A673 (cell line): Measurements from ENCODE around the gene RELL2. TPM values are rescaled to one million over a fixed set of nuclear protein-coding genes. Genes with fewer than 3 reads are reported as not detected.
A peak's percentile ranks its signal among the peaks of the same experiment; 100 is the strongest.

Source experiments
- BruUV-seq: library from RNA; stranded (reverse); fragments of 400-500 nt; replicated peaks from 2 replicates; lab custom pipeline; 2021; lab: Mats Ljungman, UMichigan
- CTCF ChIA-PET: fragments of 300-600 bp; sonication (Branson Sonifier 250); formaldehyde crosslinking; loops from one replicate; lab custom pipeline; 2022; ENCODE audit warnings: antibody characterized with exemption; lab: Charles Lee
- POLR2A ChIA-PET: fragments of 300-600 bp; sonication (Branson Sonifier 250); formaldehyde crosslinking; loops from one replicate; lab custom pipeline; 2022; ENCODE audit warnings: antibody characterized with exemption; ENCODE audit not compliant: low non-redundant PET; lab: Charles Lee
- DNase-seq: peaks from one replicate; pipeline ENCODE4 v3.0.0-alpha.2; 2015; ENCODE audit warnings: low spot score
- H3K27ac ChIP-seq: fragments of 200-600 bp; sonication (generic); 2 replicates; pipeline ENCODE4 v1.5.1; 2016; ENCODE audit warnings: mixed run types, low read depth, mild to moderate bottlenecking, mixed read lengths, antibody characterized with exemption, low read length; ENCODE audit not compliant: poor library complexity, severe bottlenecking
- H3K27me3 ChIP-seq: fragments of 200-600 bp; sonication (generic); replicated peaks from 2 replicates; pipeline ENCODE4 v1.6.1; 2017; ENCODE audit warnings: mixed run types, low read depth, mild to moderate bottlenecking, mixed read lengths, antibody characterized with exemption, low read length; ENCODE audit not compliant: insufficient read depth, poor library complexity
- H3K36me3 ChIP-seq: fragments of 200-600 bp; sonication (generic); 2 replicates; pipeline ENCODE4 v1.6.1; 2016; ENCODE audit warnings: mixed run types, mild to moderate bottlenecking, mixed read lengths, antibody characterized with exemption, low read length; ENCODE audit not compliant: insufficient read depth, poor library complexity, severe bottlenecking
- H3K4me1 ChIP-seq: fragments of 200-600 bp; sonication (generic); 2 replicates; pipeline ENCODE4 v1.6.1; 2017; ENCODE audit warnings: mixed run types, mild to moderate bottlenecking, mixed read lengths, antibody characterized with exemption, low read length; ENCODE audit not compliant: insufficient read depth, poor library complexity, severe bottlenecking
- H3K4me3 ChIP-seq: fragments of 200-600 bp; sonication (generic); 2 replicates; pipeline ENCODE4 v1.5.1; 2016; ENCODE audit warnings: low read depth, mixed run types, mild to moderate bottlenecking, mixed read lengths, low read length; ENCODE audit not compliant: poor library complexity, severe bottlenecking
- H3K9me3 ChIP-seq: fragments of 200-600 bp; sonication (generic); 2 replicates; pipeline ENCODE4 v1.6.1; 2016; ENCODE audit warnings: mixed run types, low read depth, mild to moderate bottlenecking, mixed read lengths, antibody characterized with exemption, low read length; ENCODE audit not compliant: poor library complexity, severe bottlenecking
- EZH2 ChIP-seq: fragments of 200-600 bp; sonication (generic); IDR thresholded peaks from 2 replicates; pipeline ENCODE4 v1.6.1; 2017; ENCODE audit warnings: borderline replicate concordance, low read depth, mild to moderate bottlenecking, mixed read lengths, antibody characterized with exemption, low read length; ENCODE audit not compliant: poor library complexity, severe bottlenecking
- intact Hi-C: fragments of 100-400 bp; cut with micrococcal nuclease; formaldehyde crosslinking; loops from one replicate; pipeline ENCODE4 v1.10.0; 2022; ENCODE audit not compliant: unreplicated experiment
- total RNA-seq: library from RNA; stranded (reverse); gene quantifications from 2 replicates; pipeline ENCODE4 v1.2.3, GENCODE V29; 2021
- TF ChIP-seq, protein P1 (sequence below): fragments of 300-800, 200-600 bp; sonication (generic); conservative IDR thresholded peaks from 2 replicates; pipeline ENCODE4 v1.5.1; 2017; ENCODE audit warnings: low read depth, mild to moderate bottlenecking, antibody characterized with exemption, low read length, moderate library complexity, mixed read lengths

RELL2 gene
- total RNA-seq, 1 experiment from 2014 or later = 4.7 TPM

DNA sequence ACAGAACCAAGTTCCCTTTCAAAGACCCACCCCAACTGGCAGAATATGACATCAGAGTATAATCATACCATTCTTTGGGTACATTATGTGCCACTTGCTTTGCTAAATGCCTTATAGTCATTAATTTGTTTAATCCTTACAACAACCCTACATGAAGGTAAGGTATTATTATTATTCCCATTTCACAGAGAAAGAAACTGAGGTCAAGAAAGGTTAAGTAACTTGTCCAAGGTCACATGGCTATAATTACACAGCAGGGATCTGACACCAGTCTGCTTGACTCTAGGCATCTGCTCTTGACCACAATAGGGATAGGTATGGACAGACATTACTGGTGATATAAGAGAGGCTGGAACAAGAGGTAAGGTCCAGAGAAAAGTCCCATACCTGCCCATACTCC is 13.2 kb downstream of the RELL2 start:
- Histone ChIP-seq H3K27ac (no peak overlapping the region), H3K27me3 (no peaks in the 10 kb centered on the region), H3K4me1 (no peaks in the 10 kb centered on the region), H3K9me3 (no peaks in the 10 kb centered on the region), H3K4me3 (no peak overlapping the region), H3K36me3 (no peaks in the 10 kb centered on the region)
- no peak for TF ChIP-seq EZH2
- TF ChIP-seq, protein P1, sequence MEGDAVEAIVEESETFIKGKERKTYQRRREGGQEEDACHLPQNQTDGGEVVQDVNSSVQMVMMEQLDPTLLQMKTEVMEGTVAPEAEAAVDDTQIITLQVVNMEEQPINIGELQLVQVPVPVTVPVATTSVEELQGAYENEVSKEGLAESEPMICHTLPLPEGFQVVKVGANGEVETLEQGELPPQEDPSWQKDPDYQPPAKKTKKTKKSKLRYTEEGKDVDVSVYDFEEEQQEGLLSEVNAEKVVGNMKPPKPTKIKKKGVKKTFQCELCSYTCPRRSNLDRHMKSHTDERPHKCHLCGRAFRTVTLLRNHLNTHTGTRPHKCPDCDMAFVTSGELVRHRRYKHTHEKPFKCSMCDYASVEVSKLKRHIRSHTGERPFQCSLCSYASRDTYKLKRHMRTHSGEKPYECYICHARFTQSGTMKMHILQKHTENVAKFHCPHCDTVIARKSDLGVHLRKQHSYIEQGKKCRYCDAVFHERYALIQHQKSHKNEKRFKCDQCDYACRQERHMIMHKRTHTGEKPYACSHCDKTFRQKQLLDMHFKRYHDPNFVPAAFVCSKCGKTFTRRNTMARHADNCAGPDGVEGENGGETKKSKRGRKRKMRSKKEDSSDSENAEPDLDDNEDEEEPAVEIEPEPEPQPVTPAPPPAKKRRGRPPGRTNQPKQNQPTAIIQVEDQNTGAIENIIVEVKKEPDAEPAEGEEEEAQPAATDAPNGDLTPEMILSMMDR = no peak
- no TSS peak for BruUV-seq
- ChIA-PET POLR2A (no interaction called here), CTCF (no interaction called here)
- no peak for DNase-seq
- intact Hi-C loops = no loop called here

DNA sequence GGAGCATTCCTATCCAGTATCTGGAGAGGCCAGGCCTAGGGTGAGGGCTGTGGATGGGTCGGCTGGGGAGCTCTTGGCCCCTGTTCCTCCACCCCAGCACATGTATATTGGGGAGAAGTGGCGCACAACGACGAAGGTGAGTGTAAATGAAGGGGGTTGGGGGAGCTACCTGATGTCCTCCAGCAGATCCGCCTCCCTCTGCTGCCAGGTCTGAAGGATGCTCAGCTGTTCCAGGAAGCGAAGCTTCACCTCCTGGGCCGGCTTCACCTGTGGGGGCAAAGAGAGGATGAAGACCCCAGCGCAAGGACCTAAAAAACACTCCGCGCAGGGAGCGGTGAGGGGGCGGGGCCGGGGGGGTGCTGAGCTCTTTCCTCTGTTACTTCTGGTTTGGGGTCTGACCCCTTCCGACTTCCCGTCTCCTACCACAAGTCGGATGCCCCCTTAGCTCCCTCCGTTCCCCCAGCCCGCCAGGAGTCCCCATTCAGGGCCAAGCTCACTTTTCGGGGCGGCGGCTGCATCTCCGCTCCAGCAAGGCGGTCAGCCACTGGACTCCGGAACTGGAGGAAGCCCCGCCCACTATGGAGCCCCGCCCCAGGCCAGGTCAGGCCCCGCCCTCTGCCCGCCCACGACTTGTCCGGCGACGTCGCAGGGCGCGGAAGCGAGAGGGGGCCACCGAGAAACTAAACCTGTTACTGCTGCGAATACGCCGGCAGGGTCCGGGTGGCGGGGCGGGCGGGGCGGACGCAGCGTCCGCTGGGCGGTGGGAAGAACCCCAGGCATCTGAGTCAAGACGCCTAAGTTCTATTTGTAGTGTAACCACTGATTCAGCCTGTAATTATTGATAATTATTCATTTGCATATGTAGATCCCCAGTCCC is 14.3 kb downstream of the RELL2 start, which contains the start of gene FCHSD1:
FCHSD1 (minus strand) TSS at position 568 of the 877 bp plus-strand sequence; CDS start at position 518, 50 bp downstream.
- ChIA-PET POLR2A (no interaction called here), CTCF (interaction anchor here (0.7 kb wide), 1 partner anchor 19 kb away, joined by 8 read pairs; no protein-coding TSS in a partner anchor)
- Histone ChIP-seq H3K4me3 (peak within 1 kb of the TSS; percentile 38), H3K36me3 (no peaks in the 10 kb centered on the region), H3K27me3 (no peaks in the 10 kb centered on the region), H3K4me1 (no peaks in the 10 kb centered on the region), H3K27ac (no peak within 1 kb of the TSS), H3K9me3 (no peaks in the 10 kb centered on the region)
- no TSS peak for BruUV-seq
- intact Hi-C loops = no loop called here
- no peak for TF ChIP-seq EZH2
- TF ChIP-seq, protein P1 = no peak
- peak; percentile 37 for DNase-seq

DNA sequence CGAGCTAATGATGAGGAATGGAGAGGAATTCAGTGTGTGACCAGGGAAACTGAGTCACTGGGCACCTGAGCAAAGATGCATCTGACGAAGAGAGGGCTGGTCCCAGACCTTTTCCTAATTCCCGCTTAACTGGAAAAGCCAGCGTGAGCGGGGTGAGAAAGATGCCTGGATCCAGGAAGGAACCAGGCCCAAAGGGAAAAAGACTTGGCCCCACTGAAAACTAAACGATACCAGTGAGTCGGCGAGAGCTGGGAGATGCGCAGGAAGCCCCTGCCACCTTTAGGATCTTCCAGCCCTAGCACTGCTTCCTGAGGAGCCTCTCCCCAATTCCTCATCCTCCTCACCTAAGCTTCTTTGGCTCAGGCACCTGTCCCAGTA is 14.9 kb downstream of the RELL2 start:
- ChIA-PET POLR2A (no interaction called here), CTCF (no interaction called here)
- no peak for DNase-seq
- BruUV-seq = no TSS peak
- H3K4me3 ChIP-seq = peak overlapping the region; percentile 38
- H3K4me1 ChIP-seq = no peaks in the 10 kb centered on the region
- no peaks in the 10 kb centered on the region for H3K36me3 ChIP-seq
- H3K27me3 ChIP-seq = no peaks in the 10 kb centered on the region
- intact Hi-C loops = no loop called here
- no peak overlapping the region for H3K27ac ChIP-seq
- TF ChIP-seq, protein P1 = no peak
- no peak for TF ChIP-seq EZH2
- no peaks in the 10 kb centered on the region for H3K9me3 ChIP-seq
